ENCODE measurements around the gene LDB1.

GRCh38 chr10:102159831-102160230 lies 39.7 kb upstream of the LDB1 start:
- TF ChIP-seq CTCF (conservative IDR thresholded peaks at IDR 0.05) (no peak), ZFX (IDR thresholded peaks at IDR 0.05) (no peak)

Data from C4-2B (cell line).